Measurements from ENCODE around the gene P2RY12. TPM values are rescaled to one million over a fixed set of nuclear protein-coding genes. Genes with fewer than 3 reads are reported as not detected.

The P2RY12 gene
- total RNA-seq, 1 donor from 2014 or later, result 0.52 TPM

DNA sequence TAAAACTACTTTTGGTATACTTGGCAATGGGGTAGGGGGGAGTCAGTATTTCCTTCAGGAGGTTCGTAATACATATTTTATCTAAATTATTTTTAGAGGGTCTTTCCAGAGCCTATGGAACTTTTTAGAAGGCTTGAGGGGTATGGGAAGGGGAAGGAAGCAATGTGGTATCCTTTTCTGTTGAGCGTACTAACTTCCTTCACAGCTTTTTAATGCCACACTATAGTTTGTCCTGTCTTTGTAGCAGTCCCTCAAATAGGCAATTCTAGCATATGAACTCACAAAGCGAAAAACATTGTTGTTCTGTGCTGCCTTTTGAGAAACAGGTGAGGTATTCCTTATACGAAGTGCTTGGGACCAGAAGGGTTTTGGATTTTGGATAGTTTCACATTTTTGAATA is 32.9 kb downstream of the P2RY12 start:
- H3K27me3 ChIP-seq (ENCODE audit: control insufficient read depth in 3 of 3, insufficient read depth in 3 of 3, low read length in 3 of 3), result no peaks in the 10 kb centered on the region
- no peak overlapping the region for H3K9ac ChIP-seq (ENCODE audit: low read depth in 1 of 3, low read length in 3 of 3)
- no peak overlapping the region for H3K27ac ChIP-seq (ENCODE audit: low read depth, low read length)
- no peaks in the 10 kb centered on the region for H3K9me3 ChIP-seq (ENCODE audit: control insufficient read depth in 3 of 3, low read length in 3 of 3)
- no peaks in the 10 kb centered on the region for H3K36me3 ChIP-seq (ENCODE audit: control insufficient read depth in 3 of 3, insufficient read depth in 3 of 3, low read length in 3 of 3)
- H3K4me3 ChIP-seq (ENCODE audit: low read length in 3 of 3), result no peak overlapping the region
- no peaks in the 10 kb centered on the region for H3K4me1 ChIP-seq (ENCODE audit: control insufficient read depth in 3 of 3, insufficient read depth in 3 of 3, low read length in 3 of 3)

DNA sequence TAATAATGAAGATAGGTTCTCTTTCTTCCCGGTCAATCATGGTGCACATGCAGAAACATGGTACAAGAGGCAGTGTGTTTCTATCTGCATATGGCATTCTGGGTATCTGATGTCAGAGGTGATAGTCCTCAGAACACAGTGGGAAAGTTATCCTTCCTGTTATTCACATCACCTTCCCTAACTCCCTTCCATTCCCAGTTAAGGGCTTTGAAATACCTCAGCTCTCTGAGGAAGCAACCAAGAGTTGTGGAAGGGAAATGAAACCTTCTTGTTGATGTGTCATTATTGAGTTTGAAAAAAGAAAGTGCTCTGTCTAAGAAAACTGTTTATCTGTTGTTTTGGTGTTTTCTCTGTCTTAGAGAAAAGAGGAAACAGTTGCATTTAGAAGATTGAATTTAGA is 33.3 kb downstream of the P2RY12 start:
- no peak overlapping the region for H3K4me3 ChIP-seq (ENCODE audit: low read length in 3 of 3)
- H3K9ac ChIP-seq (ENCODE audit: low read depth in 1 of 3, low read length in 3 of 3), result no peak overlapping the region
- no peaks in the 10 kb centered on the region for H3K36me3 ChIP-seq (ENCODE audit: control insufficient read depth in 3 of 3, insufficient read depth in 3 of 3, low read length in 3 of 3)
- H3K27ac ChIP-seq (ENCODE audit: low read depth, low read length), result no peak overlapping the region
- no peaks in the 10 kb centered on the region for H3K27me3 ChIP-seq (ENCODE audit: control insufficient read depth in 3 of 3, insufficient read depth in 3 of 3, low read length in 3 of 3)
- no peaks in the 10 kb centered on the region for H3K4me1 ChIP-seq (ENCODE audit: control insufficient read depth in 3 of 3, insufficient read depth in 3 of 3, low read length in 3 of 3)
- H3K9me3 ChIP-seq (ENCODE audit: control insufficient read depth in 3 of 3, low read length in 3 of 3), result no peaks in the 10 kb centered on the region

DNA sequence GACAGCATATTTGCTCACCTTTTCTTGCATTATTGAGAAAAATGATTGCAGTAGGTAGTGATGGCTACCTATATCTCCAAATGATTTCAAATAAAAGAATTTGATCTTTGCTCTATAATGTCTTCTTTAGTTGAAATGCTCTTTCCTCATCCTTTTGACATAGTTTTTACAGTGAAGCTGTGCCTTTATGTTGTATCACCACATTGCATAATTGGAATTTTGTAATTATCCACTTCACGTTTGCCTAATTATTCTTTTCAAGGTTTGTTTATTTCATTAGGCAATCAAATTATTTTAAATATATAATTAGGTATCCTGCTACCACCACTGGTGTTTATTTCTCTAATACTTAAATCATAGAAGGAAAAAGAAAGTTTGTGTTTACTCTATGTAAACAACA is 33.9 kb downstream of the P2RY12 start:
- no peaks in the 10 kb centered on the region for H3K36me3 ChIP-seq (ENCODE audit: control insufficient read depth in 3 of 3, insufficient read depth in 3 of 3, low read length in 3 of 3)
- no peak overlapping the region for H3K4me3 ChIP-seq (ENCODE audit: low read length in 3 of 3)
- H3K4me1 ChIP-seq (ENCODE audit: control insufficient read depth in 3 of 3, insufficient read depth in 3 of 3, low read length in 3 of 3), result no peaks in the 10 kb centered on the region
- H3K9me3 ChIP-seq (ENCODE audit: control insufficient read depth in 3 of 3, low read length in 3 of 3), result no peaks in the 10 kb centered on the region
- H3K27ac ChIP-seq (ENCODE audit: low read depth, low read length), result no peak overlapping the region
- H3K9ac ChIP-seq (ENCODE audit: low read depth in 1 of 3, low read length in 3 of 3), result no peak overlapping the region
- no peaks in the 10 kb centered on the region for H3K27me3 ChIP-seq (ENCODE audit: control insufficient read depth in 3 of 3, insufficient read depth in 3 of 3, low read length in 3 of 3)

DNA sequence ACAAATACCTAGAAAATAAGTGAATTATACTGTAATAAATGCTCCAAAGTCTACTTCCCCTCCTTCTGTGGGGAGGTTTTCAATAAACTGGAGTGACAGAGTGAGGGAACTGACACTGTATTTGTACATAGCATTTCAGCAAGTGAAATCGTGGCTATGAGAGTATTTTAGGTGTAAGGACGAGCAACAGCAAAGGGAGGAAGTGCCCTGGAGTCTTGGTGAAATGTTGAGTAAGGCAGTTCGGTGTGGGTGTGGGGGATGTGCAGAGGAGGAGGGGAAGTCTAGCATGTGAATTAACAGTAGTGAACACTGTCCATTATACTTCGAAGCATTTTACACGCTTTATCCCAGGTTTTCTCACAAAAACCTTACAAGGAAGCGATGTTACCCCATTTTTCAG is 37.1 kb downstream of the P2RY12 start:
- no peak overlapping the region for H3K4me3 ChIP-seq (ENCODE audit: low read length in 3 of 3)
- H3K27me3 ChIP-seq (ENCODE audit: control insufficient read depth in 3 of 3, insufficient read depth in 3 of 3, low read length in 3 of 3), result no peaks in the 10 kb centered on the region
- H3K9me3 ChIP-seq (ENCODE audit: control insufficient read depth in 3 of 3, low read length in 3 of 3), result no peaks in the 10 kb centered on the region
- no peaks in the 10 kb centered on the region for H3K36me3 ChIP-seq (ENCODE audit: control insufficient read depth in 3 of 3, insufficient read depth in 3 of 3, low read length in 3 of 3)
- H3K27ac ChIP-seq (ENCODE audit: low read depth, low read length), result no peak overlapping the region
- H3K4me1 ChIP-seq (ENCODE audit: control insufficient read depth in 3 of 3, insufficient read depth in 3 of 3, low read length in 3 of 3), result no peaks in the 10 kb centered on the region
- H3K9ac ChIP-seq (ENCODE audit: low read depth in 1 of 3, low read length in 3 of 3), result no peak overlapping the region

DNA sequence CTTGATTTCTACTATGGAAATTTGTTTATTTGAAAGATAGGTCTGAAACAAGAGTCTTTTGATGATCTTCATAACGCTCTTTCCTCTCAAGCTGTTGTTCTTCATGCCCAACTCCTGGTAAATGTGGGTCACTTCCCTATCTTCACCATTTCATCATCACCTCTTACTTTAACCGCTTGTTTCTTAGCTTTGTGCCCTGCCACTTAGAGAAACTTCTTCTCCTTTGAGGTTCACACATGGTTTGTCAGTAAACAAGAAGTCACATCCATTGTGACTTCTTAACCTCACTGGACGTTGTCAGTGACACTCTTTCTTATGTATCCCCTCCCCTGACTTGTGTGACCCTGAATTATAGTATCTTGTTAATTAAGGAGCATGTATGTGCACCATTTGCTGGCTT is 38.3 kb downstream of the P2RY12 start:
- H3K27me3 ChIP-seq (ENCODE audit: control insufficient read depth in 3 of 3, insufficient read depth in 3 of 3, low read length in 3 of 3), result no peaks in the 10 kb centered on the region
- no peak overlapping the region for H3K4me3 ChIP-seq (ENCODE audit: low read length in 3 of 3)
- H3K9ac ChIP-seq (ENCODE audit: low read depth in 1 of 3, low read length in 3 of 3), result no peak overlapping the region
- no peaks in the 10 kb centered on the region for H3K4me1 ChIP-seq (ENCODE audit: control insufficient read depth in 3 of 3, insufficient read depth in 3 of 3, low read length in 3 of 3)
- H3K36me3 ChIP-seq (ENCODE audit: control insufficient read depth in 3 of 3, insufficient read depth in 3 of 3, low read length in 3 of 3), result no peaks in the 10 kb centered on the region
- H3K27ac ChIP-seq (ENCODE audit: low read depth, low read length), result peak overlapping the region; percentile 38
- H3K9me3 ChIP-seq (ENCODE audit: control insufficient read depth in 3 of 3, low read length in 3 of 3), result no peaks in the 10 kb centered on the region

DNA sequence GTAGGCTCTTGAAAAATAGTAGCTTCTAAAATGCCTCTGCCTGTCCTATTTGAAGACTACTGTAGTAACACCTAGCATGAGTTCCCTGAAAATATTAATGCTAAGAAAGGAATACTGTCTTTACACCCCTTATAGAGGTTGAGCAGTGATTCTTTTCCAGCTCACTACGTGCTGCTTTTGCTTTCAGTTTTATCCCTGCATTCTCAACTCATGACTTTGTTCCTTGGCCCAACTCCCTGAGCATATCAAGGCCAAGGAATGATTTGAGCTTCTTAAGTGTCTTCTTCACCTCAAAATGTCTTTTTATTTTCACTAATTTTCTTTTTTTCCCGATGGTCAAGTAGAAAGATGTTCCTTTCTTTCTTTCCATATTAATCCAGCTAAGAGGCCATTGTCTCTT is 38.7 kb downstream of the P2RY12 start:
- Histone ChIP-seq H3K9me3 (ENCODE audit: control insufficient read depth in 3 of 3, low read length in 3 of 3) (no peaks in the 10 kb centered on the region), H3K4me1 (ENCODE audit: control insufficient read depth in 3 of 3, insufficient read depth in 3 of 3, low read length in 3 of 3) (no peaks in the 10 kb centered on the region), H3K4me3 (ENCODE audit: low read length in 3 of 3) (peak overlapping the region in 1 of 3 donors; percentile 40), H3K27me3 (ENCODE audit: control insufficient read depth in 3 of 3, insufficient read depth in 3 of 3, low read length in 3 of 3) (no peaks in the 10 kb centered on the region), H3K27ac (ENCODE audit: low read depth, low read length) (peak overlapping the region; percentile 38), H3K9ac (ENCODE audit: low read depth in 1 of 3, low read length in 3 of 3) (no peak overlapping the region), H3K36me3 (ENCODE audit: control insufficient read depth in 3 of 3, insufficient read depth in 3 of 3, low read length in 3 of 3) (no peaks in the 10 kb centered on the region)

DNA sequence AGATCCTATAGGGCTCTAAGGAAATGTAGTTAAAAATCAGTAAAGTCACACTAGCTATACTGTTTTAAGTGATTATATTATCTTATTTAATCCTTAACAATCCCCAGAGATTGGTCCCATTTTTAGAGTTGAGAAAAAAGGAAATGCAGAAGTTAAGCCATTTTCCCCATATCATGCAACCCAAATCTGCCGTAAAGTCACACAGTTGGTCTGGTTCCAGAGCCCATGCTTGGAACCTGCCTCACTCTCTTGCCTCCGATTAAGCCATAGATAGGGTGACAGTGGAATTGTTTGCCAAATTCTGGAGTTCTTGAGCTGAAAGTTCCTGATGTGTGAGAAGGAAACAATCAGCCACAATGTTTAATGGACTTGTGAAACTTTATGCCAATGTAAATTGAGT is 52.9 kb downstream of the P2RY12 start:
- H3K27ac ChIP-seq (ENCODE audit: low read depth, low read length), result no peak overlapping the region
- H3K9ac ChIP-seq (ENCODE audit: low read depth in 1 of 3, low read length in 3 of 3), result no peak overlapping the region
- H3K9me3 ChIP-seq (ENCODE audit: control insufficient read depth in 3 of 3, low read length in 3 of 3), result no peaks in the 10 kb centered on the region
- H3K4me3 ChIP-seq (ENCODE audit: low read length in 3 of 3), result no peak overlapping the region
- H3K36me3 ChIP-seq (ENCODE audit: control insufficient read depth in 3 of 3, insufficient read depth in 3 of 3, low read length in 3 of 3), result no peaks in the 10 kb centered on the region
- no peaks in the 10 kb centered on the region for H3K27me3 ChIP-seq (ENCODE audit: control insufficient read depth in 3 of 3, insufficient read depth in 3 of 3, low read length in 3 of 3)
- H3K4me1 ChIP-seq (ENCODE audit: control insufficient read depth in 3 of 3, insufficient read depth in 3 of 3, low read length in 3 of 3), result no peaks in the 10 kb centered on the region

DNA sequence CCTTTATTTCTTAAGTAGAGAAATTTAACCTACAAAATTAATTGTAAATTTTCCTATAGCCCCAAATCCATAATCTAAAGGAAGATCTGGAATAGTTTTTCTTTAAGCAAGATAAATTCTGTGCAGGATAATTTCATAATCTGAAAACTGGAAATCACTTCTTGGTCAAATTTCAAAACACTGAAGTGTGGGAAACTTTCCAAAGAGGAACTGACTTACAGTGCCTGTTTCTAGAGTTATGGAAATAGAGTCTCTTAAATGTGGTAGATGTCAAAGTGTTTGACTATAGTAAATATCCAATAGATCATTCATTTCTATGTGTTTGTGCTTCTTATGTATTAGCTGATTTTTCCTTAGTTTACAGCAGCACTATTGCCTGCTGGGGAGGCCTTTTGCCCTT is 53.7 kb downstream of the P2RY12 start:
- H3K27ac ChIP-seq (ENCODE audit: low read depth, low read length), result no peak overlapping the region
- H3K27me3 ChIP-seq (ENCODE audit: control insufficient read depth in 3 of 3, insufficient read depth in 3 of 3, low read length in 3 of 3), result no peaks in the 10 kb centered on the region
- H3K9ac ChIP-seq (ENCODE audit: low read depth in 1 of 3, low read length in 3 of 3), result no peak overlapping the region
- no peak overlapping the region for H3K4me3 ChIP-seq (ENCODE audit: low read length in 3 of 3)
- H3K9me3 ChIP-seq (ENCODE audit: control insufficient read depth in 3 of 3, low read length in 3 of 3), result no peaks in the 10 kb centered on the region
- H3K4me1 ChIP-seq (ENCODE audit: control insufficient read depth in 3 of 3, insufficient read depth in 3 of 3, low read length in 3 of 3), result no peaks in the 10 kb centered on the region
- no peaks in the 10 kb centered on the region for H3K36me3 ChIP-seq (ENCODE audit: control insufficient read depth in 3 of 3, insufficient read depth in 3 of 3, low read length in 3 of 3)

DNA sequence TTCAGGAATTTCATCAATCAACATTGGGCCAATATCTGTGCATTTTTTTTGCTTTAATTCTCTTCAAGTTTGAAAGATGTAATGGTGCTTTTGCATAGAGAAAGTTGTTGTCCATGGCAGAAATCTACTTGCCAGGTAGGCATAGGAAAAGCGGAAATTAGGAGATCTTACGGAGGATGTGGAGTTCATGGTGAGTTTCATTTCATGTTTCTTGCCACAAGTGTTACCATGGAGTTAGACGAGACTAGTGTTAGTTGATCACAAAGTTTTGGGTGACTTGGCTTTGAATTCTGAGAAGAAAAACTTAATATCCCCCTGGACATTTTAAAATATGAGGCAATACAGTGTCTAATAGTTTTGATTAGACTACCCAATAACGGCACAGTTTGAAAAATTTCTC is 54.2 kb downstream of the P2RY12 start:
- no peaks in the 10 kb centered on the region for H3K36me3 ChIP-seq (ENCODE audit: control insufficient read depth in 3 of 3, insufficient read depth in 3 of 3, low read length in 3 of 3)
- H3K27me3 ChIP-seq (ENCODE audit: control insufficient read depth in 3 of 3, insufficient read depth in 3 of 3, low read length in 3 of 3), result no peaks in the 10 kb centered on the region
- no peak overlapping the region for H3K27ac ChIP-seq (ENCODE audit: low read depth, low read length)
- H3K4me3 ChIP-seq (ENCODE audit: low read length in 3 of 3), result no peak overlapping the region
- no peaks in the 10 kb centered on the region for H3K9me3 ChIP-seq (ENCODE audit: control insufficient read depth in 3 of 3, low read length in 3 of 3)
- no peaks in the 10 kb centered on the region for H3K4me1 ChIP-seq (ENCODE audit: control insufficient read depth in 3 of 3, insufficient read depth in 3 of 3, low read length in 3 of 3)
- H3K9ac ChIP-seq (ENCODE audit: low read depth in 1 of 3, low read length in 3 of 3), result no peak overlapping the region

DNA sequence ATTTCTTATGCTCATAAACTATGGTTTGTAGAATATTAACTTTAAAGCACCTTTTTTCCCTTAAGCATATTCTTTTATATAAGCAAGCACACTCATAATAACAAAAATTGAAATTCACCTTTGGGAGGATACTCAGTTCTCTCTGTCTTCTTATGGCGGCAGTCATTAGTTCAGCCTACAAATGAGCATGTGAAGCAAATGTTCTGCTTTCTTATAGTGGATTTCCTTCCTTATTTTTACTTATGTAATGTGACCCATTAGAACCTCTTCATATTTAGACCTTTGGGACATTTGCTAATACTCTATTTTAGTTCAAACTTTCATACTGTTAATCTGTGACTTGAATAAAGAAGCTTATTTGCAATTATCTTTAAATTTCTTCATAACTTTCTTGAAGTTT is 55.2 kb downstream of the P2RY12 start, which contains the start of gene P2RY13:
TSS of gene P2RY13 (minus strand) at position 187 of the 400 bp plus-strand sequence. CDS start at position 166, 21 bp downstream.
- Histone ChIP-seq H3K4me1 (ENCODE audit: control insufficient read depth in 3 of 3, insufficient read depth in 3 of 3, low read length in 3 of 3) (no peaks in the 10 kb centered on the region), H3K36me3 (ENCODE audit: control insufficient read depth in 3 of 3, insufficient read depth in 3 of 3, low read length in 3 of 3) (no peaks in the 10 kb centered on the region), H3K9me3 (ENCODE audit: control insufficient read depth in 3 of 3, low read length in 3 of 3) (no peaks in the 10 kb centered on the region), H3K27ac (ENCODE audit: low read depth, low read length) (no peak within 1 kb of the TSS), H3K9ac (ENCODE audit: low read depth in 1 of 3, low read length in 3 of 3) (no peak within 1 kb of the TSS), H3K27me3 (ENCODE audit: control insufficient read depth in 3 of 3, insufficient read depth in 3 of 3, low read length in 3 of 3) (no peaks in the 10 kb centered on the region), H3K4me3 (ENCODE audit: low read length in 3 of 3) (peak within 1 kb of the TSS in 1 of 3 donors; percentile 5)
